GM10248 (cell line): ENCODE results near the gene AHR.

Experiments
- CTCF ChIA-PET: fragments of 300-600 bp; sonication (Branson Sonifier 250); formaldehyde crosslinking; extraction: SDS; loops from one replicate; lab custom pipeline; 2021; ENCODE audit warnings: antibody characterized with exemption; lab: Yijun Ruan, JAX
- POLR2A ChIA-PET: fragments of 350-650 bp; sonication (Branson Sonifier 250); formaldehyde crosslinking; extraction: SDS; loops from one replicate; lab custom pipeline; 2020; ENCODE audit warnings: antibody characterized with exemption; lab: Yijun Ruan, JAX
- DNase-seq: peaks from one replicate; pipeline ENCODE4 v3.0.0; 2012; ENCODE audit errors: extremely low spot score
- CTCF ChIP-seq: IDR thresholded peaks from 2 replicates; pipeline ENCODE4 v1.5.1; 2012; ENCODE audit warnings: mild to moderate bottlenecking, low read depth; ENCODE audit errors: extremely low read depth, missing control alignments, control extremely low read depth

AHR gene

GRCh38 chr7:17328641-17329040 lies 30.2 kb downstream of the AHR start:
- POLR2A ChIA-PET: no interaction called here
- CTCF ChIA-PET: interaction anchor here (1.4 to 3.9 kb wide), 2 partner anchors 10 to 12 kb away, joined by 4 to 20 read pairs; no protein-coding TSS in a partner anchor
- no peak for TF ChIP-seq CTCF
- no peak for DNase-seq

GRCh38 chr7:17329440-17329839 lies 31.0 kb downstream of the AHR start:
- no peak for DNase-seq
- ChIA-PET POLR2A (no interaction called here), CTCF (interaction anchor here (1.0 to 3.9 kb wide), 4 partner anchors 8 to 190 kb away, joined by 3 to 20 read pairs (median 10); no protein-coding TSS in a partner anchor)
- no peak for TF ChIP-seq CTCF

DNA sequence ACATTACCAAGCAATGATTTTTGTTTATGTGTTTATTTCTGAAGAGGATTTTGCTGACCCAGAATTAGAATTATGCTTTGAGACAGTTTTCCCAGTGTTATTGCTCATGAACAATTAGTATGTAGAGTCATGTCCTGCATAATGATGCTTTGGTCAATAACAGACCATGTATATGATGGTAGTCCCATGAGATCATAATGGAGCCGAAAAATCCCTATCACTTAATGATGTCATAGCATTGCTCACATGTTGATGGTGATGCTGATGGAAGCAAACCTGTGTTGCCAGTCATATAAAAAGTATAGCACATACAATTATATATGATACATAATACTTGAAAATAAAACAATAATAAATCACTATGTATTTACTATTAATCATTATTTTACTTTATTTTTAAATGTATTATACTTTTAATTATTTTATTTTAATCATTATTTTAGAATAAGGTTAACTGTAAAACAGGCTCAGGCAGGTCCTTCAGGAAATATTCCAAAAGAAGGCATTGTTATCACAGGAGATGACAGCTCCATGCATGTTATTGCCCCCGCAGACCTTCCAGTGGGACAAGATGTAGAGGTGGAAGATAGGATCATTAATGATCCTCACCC lies 33.5 kb downstream of the AHR start:
- POLR2A ChIA-PET: no interaction called here
- no peak for DNase-seq
- TF ChIP-seq CTCF: no peak
- CTCF ChIA-PET: interaction anchor here (1.0 to 2.5 kb wide), 4 partner anchors 9 to 20 kb away, joined by 3 to 11 read pairs (median 5); no protein-coding TSS in a partner anchor

DNA sequence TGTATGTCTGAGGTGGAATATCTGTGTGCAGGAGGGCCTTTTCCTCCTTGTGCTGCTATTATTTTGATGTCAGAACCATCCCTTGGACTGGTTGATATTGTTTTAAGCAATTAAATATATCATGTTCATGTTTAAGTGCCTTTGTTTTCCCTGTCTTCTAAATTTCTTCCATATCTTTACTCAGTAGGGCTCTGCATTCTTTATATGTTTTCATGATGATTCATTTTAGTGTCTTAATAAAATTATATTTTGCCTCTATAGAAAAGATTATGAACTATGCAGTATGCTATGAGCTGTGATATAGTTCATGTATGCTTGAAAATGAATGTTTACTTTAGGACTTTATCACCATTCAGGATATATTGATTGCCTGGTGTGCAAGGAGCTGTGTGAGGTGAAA lies 34.8 kb downstream of the AHR start:
- no peak for TF ChIP-seq CTCF
- ChIA-PET POLR2A (no interaction called here), CTCF (interaction anchor here (2.0 kb wide), 1 partner anchor 22 kb away, joined by 4 read pairs; no protein-coding TSS in a partner anchor)
- DNase-seq: no peak

DNA sequence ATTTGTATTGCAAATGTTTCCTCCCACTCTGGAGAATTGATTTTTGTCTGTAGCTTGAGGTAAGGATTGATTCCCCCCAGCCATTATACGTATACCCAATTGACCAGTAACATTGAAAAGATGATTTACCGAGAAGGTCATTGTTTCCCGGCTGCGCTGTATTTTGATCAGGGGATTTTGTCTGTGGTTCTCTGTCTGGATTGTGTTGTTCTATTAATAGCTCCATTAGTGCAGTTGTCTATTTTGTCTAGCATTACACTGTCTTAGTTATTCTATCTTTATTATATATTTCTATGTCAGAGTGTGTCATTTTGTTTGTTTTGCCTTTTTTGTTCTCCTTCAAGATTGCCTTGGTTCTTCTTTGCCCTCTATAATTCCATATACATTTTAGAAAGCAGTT lies 37.7 kb downstream of the AHR start:
- ChIA-PET CTCF (interaction anchor here (0.7 to 1.5 kb wide), 3 partner anchors 12 to 44 kb away, joined by 3 read pairs; no protein-coding TSS in a partner anchor), POLR2A (no interaction called here)
- no peak for DNase-seq

DNA sequence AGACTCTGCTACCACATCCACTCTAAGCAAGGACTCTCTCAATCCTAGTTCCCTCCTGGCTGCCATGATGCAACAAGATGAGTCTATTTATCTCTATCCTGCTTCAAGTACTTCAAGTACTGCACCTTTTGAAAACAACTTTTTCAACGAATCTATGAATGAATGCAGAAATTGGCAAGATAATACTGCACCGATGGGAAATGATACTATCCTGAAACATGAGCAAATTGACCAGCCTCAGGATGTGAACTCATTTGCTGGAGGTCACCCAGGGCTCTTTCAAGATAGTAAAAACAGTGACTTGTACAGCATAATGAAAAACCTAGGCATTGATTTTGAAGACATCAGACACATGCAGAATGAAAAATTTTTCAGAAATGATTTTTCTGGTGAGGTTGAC lies 40.7 kb downstream of the AHR start:
- CTCF ChIA-PET: no interaction called here
- TF ChIP-seq CTCF: no peak
- POLR2A ChIA-PET: no interaction called here
- DNase-seq: no peak

More for the DNA sequence above, 37.7 kb downstream of the AHR start:
- TF ChIP-seq CTCF: no peak
